Measurements from ENCODE around the gene GATM. TPM values are rescaled to one million over a fixed set of nuclear protein-coding genes. Genes with fewer than 3 reads are reported as not detected.

Gene GATM
- total and polyA plus RNA-seq, 2 of the 8 experiments (the other 6 are each of a cell fraction or from before 2014, with no cell fraction given) = 10.2 to 15.1 TPM

DNA sequence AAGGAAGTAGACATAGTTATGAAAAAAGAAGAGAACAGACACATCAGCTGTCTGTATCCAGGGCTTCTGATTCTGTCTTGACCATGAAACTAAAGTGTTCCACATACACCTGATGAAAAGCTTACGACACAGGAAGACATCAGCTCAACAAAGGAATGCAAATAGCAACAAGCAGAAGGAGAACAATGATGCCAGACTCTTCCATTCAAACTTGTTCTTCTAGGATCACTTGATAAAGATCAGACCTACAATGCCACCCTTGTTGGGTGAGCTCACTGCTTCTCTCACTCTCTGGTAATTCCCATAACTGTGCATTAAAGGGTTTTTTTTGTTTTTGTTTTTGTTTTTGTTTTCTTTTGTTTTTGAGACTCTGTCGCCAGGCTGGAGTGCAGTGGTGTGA lies 49.7 kb downstream of the GATM start:
- H3K79me1 ChIP-seq (ENCODE audit: low read depth, low read length) = no peaks in the 10 kb centered on the region
- H3K79me2 ChIP-seq (ENCODE audit: control insufficient read depth in 1 of 2, insufficient read depth in 2 of 2, low read length in 2 of 2) = no peaks in the 10 kb centered on the region
- H3K27ac ChIP-seq (ENCODE audit: low read depth, low read length) = no peak overlapping the region
- FAIRE-seq (no peak), DNase-seq (ENCODE audit: low read depth in 1 of 2, low spot score in 2 of 2) (no peak)
- H2BK20ac ChIP-seq (ENCODE audit: low read length) = no peak overlapping the region
- H3K9me3 ChIP-seq (ENCODE audit: insufficient read depth in 2 of 2, low read depth in 1 of 2, low read length in 1 of 2) = no peaks in the 10 kb centered on the region
- no peak overlapping the region for H4K8ac ChIP-seq (ENCODE audit: extremely low read depth, insufficient read depth, low read length)
- no peak overlapping the region for H2BK15ac ChIP-seq (ENCODE audit: low read length)
- CTCF ChIA-PET (ENCODE audit: partially characterized antibody) = interaction anchor here (0.6 to 1.5 kb wide), 4 partner anchors 11 to 128 kb away, joined by 3 to 4 read pairs (median 3); no protein-coding TSS in a partner anchor
- H3K4ac ChIP-seq (replicated peaks; ENCODE audit: insufficient read length, low read depth, low read length) = no peak overlapping the region
- no peak overlapping the region for H3K4me2 ChIP-seq (ENCODE audit: insufficient read depth in 1 of 2, low read depth in 2 of 2, low read length in 2 of 2)
- H3K9ac ChIP-seq (replicated peaks in 1 of 4; ENCODE audit: extremely low read depth in 1 of 4, low read depth in 3 of 4, low read length in 3 of 4) = no peak overlapping the region
- H3K4me1 ChIP-seq (replicated peaks in 1 of 4; ENCODE audit: control insufficient read depth in 3 of 4, insufficient read depth in 4 of 4, low read length in 3 of 4) = peaks cover 0 to 5% (median 2%) of the 10 kb centered on the region in 4 experiments; a peak in 3 of 7 replicates
- no peaks in the 10 kb centered on the region for H4K20me1 ChIP-seq (replicated peaks in 1 of 2; ENCODE audit: control insufficient read depth in 1 of 2, insufficient read depth in 2 of 2, low read length in 2 of 2)
- H2AK5ac ChIP-seq (ENCODE audit: low read depth, low read length) = no peak overlapping the region
- no peak overlapping the region for H2AFZ ChIP-seq (ENCODE audit: low read length)
- WGBS, 2 experiments (ENCODE audit: extremely low coverage in 1 of 2, insufficient coverage in 1 of 2, insufficient read length in 1 of 2, insufficient replicate concordance in 2 of 2, low coverage in 1 of 2, low lambda C conversion rate in 2 of 2, missing lambda C conversion rate in 1 of 2) = 77% methylated on average over 2 of the region's 2 CpGs; no CpG with 5 or more reads in 1 of the 2 experiments
- no peak overlapping the region for H4K91ac ChIP-seq (replicated peaks; ENCODE audit: insufficient read length, low read length)
- no peaks in the 10 kb centered on the region for H3K36me3 ChIP-seq (ENCODE audit: control insufficient read depth in 2 of 4, insufficient read depth in 4 of 4, low read length in 3 of 4)
- no peak overlapping the region for H2BK5ac ChIP-seq (ENCODE audit: low read depth, low read length)
- no peak overlapping the region for H2BK120ac ChIP-seq (replicated peaks; ENCODE audit: low read depth, low read length)
- TF ChIP-seq CHD1 (IDR thresholded peaks at IDR 0.05; ENCODE audit: low read depth, low read length) (no peak), KDM5A (IDR thresholded peaks at IDR 0.05; ENCODE audit: low read length) (no peak), POU5F1 (IDR thresholded peaks at IDR 0.05; ENCODE audit: low read depth, low read length) (no peak), NANOG (IDR thresholded peaks at IDR 0.05; ENCODE audit: insufficient read depth, low read depth, low read length, poor library complexity, severe bottlenecking) (no peak)
- TF ChIP-seq, protein P1, sequence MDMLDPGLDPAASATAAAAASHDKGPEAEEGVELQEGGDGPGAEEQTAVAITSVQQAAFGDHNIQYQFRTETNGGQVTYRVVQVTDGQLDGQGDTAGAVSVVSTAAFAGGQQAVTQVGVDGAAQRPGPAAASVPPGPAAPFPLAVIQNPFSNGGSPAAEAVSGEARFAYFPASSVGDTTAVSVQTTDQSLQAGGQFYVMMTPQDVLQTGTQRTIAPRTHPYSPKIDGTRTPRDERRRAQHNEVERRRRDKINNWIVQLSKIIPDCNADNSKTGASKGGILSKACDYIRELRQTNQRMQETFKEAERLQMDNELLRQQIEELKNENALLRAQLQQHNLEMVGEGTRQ (IDR thresholded peaks at IDR 0.05; ENCODE audit: low read length) = no peak
- no peak overlapping the region for H2BK12ac ChIP-seq (ENCODE audit: low read depth, low read length)
- H3K27me3 ChIP-seq (replicated peaks in 1 of 4; ENCODE audit: control insufficient read depth in 3 of 4, extremely low read depth in 1 of 4, insufficient read depth in 3 of 4, low read length in 3 of 4) = no peaks in the 10 kb centered on the region
- H3K23ac ChIP-seq (ENCODE audit: insufficient read length) = no peak overlapping the region
- POLR2A ChIA-PET (ENCODE audit: partially characterized antibody) = no interaction called here
- H4K5ac ChIP-seq (ENCODE audit: insufficient read length, low read depth, low read length) = no peak overlapping the region
- H3K56ac ChIP-seq (replicated peaks; ENCODE audit: insufficient read length, low read depth, low read length) = no peak overlapping the region
- no peak overlapping the region for H3K18ac ChIP-seq (ENCODE audit: extremely low read depth, low read length)
- no peak overlapping the region for H3K14ac ChIP-seq (ENCODE audit: insufficient read length)
- no peaks in the 10 kb centered on the region for H3K23me2 ChIP-seq (ENCODE audit: low read depth, low read length)
- H3K4me3 ChIP-seq (ENCODE audit: extremely low read depth in 1 of 4, insufficient read depth in 2 of 4, low read depth in 3 of 4, low read length in 4 of 4) = no peak overlapping the region

Data from H1 (cell line).